WERI-Rb-1 (cell line): ENCODE results near the gene RTN4RL1.
A peak's percentile ranks its signal among the peaks of the same experiment; 100 is the strongest.

ENCODE experiments used
- DNase-seq: peaks from one replicate; pipeline ENCODE4 v3.0.0-alpha.2; 2020
- H3K27ac ChIP-seq: fragments of 250-450 bp; sonication (Bioruptor Pico); 2 replicates; pipeline ENCODE4 v1.5.1; 2020; ENCODE audit warnings: mild to moderate bottlenecking, moderate library complexity
- H3K27me3 ChIP-seq: fragments of 250-450 bp; sonication (Bioruptor Pico); 2 replicates; pipeline ENCODE4 v1.5.1; 2021; ENCODE audit warnings: mild to moderate bottlenecking, low read depth, moderate library complexity; ENCODE audit not compliant: insufficient read depth, severe bottlenecking
- H3K36me3 ChIP-seq: fragments of 250-450 bp; sonication (Bioruptor Pico); 2 replicates; pipeline ENCODE4 v1.5.1; 2020; ENCODE audit warnings: mild to moderate bottlenecking, moderate library complexity
- H3K4me3 ChIP-seq: 2 replicates; pipeline ENCODE4 v1.5.1; 2011; ENCODE audit warnings: low read depth, mild to moderate bottlenecking, control low read depth, low read length
- H3K9me3 ChIP-seq: fragments of 250-450 bp; sonication (Bioruptor Pico); 2 replicates; pipeline ENCODE4 v1.5.1; 2021; ENCODE audit warnings: mild to moderate bottlenecking, moderate library complexity; ENCODE audit not compliant: severe bottlenecking
- TF ChIP-seq, protein P1 (sequence below): IDR thresholded peaks from 2 replicates; pipeline ENCODE4 v1.5.1; 2011; ENCODE audit warnings: low read depth, mild to moderate bottlenecking, control low read depth, inconsistent platforms, low read length

The RTN4RL1 gene

DNA sequence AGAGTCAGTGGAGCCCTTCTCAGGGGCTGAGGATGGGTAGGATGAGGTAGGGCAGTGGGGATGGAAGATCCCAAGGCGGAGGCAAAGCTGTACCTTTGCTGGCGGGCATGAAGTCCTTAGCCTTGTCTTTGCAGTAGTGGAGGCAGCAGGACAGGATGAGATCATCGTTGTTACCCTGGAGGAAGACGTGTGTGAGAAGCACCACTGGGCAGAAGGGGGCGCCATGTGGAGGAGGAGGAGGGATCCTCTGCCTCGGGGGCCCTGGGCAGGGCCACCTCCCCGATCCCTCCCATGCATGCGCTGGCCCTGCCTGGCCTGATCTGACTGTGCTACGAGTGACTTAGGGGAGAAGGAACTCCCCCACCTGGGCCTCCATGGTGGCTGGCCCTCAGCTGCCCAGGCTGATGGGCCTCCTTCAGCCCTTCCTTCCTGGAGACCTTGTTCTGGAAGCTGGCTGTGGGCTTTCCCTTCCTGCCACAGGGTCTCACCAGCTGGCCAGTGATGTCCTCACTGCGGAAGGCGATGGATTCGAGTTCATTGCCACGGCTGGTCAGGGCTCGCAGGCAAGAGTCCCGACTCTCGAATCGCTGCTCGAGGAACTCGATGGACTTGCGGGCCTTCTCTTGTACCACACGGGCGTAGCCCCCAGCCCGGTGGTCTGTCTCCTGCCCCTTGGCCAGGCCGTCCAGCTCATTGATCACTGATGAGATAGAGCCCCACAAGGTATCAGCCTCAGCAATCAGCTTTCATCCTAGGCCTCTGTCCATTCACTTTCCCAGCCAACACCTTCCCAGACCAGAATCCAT, 40.0 kb upstream of the RTN4RL1 start:
- Histone ChIP-seq H3K36me3 (peaks cover 53% of the 10 kb centered on the region), H3K27ac (no peak overlapping the region; the same call in 1 of the 2 replicates), H3K27me3 (no peaks in the 10 kb centered on the region), H3K4me3 (no peak overlapping the region), H3K9me3 (no peaks in the 10 kb centered on the region)
- TF ChIP-seq, protein P1, sequence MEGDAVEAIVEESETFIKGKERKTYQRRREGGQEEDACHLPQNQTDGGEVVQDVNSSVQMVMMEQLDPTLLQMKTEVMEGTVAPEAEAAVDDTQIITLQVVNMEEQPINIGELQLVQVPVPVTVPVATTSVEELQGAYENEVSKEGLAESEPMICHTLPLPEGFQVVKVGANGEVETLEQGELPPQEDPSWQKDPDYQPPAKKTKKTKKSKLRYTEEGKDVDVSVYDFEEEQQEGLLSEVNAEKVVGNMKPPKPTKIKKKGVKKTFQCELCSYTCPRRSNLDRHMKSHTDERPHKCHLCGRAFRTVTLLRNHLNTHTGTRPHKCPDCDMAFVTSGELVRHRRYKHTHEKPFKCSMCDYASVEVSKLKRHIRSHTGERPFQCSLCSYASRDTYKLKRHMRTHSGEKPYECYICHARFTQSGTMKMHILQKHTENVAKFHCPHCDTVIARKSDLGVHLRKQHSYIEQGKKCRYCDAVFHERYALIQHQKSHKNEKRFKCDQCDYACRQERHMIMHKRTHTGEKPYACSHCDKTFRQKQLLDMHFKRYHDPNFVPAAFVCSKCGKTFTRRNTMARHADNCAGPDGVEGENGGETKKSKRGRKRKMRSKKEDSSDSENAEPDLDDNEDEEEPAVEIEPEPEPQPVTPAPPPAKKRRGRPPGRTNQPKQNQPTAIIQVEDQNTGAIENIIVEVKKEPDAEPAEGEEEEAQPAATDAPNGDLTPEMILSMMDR: peak; percentile 83
- DNase-seq: peak; percentile 84

DNA sequence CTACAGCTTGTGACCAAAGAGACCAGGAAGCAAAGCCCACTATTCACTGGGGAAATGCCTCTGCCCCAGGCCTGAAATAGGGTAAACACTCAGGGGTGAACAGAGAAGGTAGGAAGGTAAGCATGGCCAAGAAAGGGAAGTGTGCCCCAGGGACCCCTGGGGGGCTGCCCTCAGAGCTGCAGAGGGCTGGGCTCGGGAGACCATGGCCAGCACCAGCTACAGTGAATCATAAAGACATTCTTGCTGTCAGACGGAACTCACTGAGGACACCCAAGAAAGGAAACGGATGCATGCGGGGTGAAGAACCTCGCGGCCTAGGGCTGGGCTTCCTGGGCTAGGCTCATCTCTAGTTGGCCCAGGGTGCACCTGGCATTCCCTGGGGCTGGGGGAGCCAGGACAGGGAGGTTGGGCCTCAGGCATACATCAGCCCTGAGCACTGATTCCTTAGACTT, 39.4 kb upstream of the RTN4RL1 start:
- no peaks in the 10 kb centered on the region for H3K9me3 ChIP-seq
- H3K27ac ChIP-seq: no peak overlapping the region; the same call in 1 of the 2 replicates
- H3K4me3 ChIP-seq: no peak overlapping the region
- no peaks in the 10 kb centered on the region for H3K27me3 ChIP-seq
- peaks cover 53% of the 10 kb centered on the region for H3K36me3 ChIP-seq
- TF ChIP-seq, protein P1: no peak
- no peak for DNase-seq

DNA sequence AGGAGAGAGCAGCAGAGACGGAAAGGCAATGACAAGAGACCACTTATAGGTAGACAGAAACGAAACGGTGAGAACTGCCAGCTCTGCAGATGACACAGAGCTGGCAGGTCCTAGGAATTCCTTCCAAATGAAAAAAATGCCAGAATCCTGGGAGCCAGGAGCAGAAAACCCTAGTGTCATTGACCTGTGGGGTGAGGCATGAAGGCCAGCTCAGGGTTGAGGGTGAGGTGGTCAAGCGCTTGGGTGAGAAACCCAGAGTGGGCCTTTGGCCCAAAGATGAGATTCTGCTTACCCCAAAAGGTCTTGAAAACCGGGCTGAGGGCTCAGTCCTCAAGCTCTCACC, 39.0 kb upstream of the RTN4RL1 start:
- no peak overlapping the region for H3K27ac ChIP-seq
- peaks cover 53% of the 10 kb centered on the region for H3K36me3 ChIP-seq
- H3K9me3 ChIP-seq: no peaks in the 10 kb centered on the region
- no peaks in the 10 kb centered on the region for H3K27me3 ChIP-seq
- TF ChIP-seq, protein P1: no peak
- no peak for DNase-seq
- H3K4me3 ChIP-seq: no peak overlapping the region

DNA sequence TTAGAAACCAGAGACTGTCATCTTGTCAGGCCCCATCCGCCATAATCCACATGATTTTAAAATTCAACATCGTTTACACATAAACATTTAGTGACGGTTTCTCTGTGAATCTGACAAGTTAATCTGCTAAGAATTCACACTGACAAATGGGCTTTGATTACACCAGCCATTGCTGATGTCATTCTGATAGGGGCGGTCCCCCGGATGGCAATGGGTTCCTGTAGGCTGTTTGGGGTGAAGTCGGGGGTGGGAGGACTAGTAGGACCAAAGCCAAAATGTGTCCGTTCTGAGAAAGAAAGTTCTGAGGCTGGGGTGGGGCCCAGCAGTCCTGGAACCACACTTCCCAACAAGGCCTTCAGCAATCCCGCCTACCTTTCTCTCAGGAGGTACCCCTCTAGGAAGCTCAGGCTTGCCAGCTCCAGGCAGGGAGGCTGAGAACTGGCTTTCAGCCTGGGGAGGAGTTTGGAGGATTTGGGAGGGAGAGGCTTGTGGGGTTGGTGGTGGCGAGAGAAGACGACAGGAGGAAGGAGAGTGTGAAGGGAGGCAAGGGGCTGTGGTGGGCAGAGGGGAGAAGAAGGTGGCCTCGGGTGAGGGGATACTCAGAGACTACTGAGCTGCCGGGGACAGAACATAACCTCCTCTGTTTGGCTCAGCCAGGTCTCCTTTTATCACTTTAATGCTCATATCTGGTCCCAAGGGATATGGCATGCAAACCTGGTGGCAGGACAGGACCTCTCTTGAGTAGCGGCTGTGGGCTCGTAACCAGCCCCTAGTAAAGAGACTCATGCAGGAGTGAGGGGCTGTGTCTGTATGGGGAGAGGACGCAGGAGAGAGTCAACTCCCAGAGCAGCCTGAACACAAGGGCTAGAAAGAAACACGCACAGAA, 38.4 kb upstream of the RTN4RL1 start:
- Histone ChIP-seq H3K27ac (no peak overlapping the region), H3K27me3 (no peaks in the 10 kb centered on the region), H3K36me3 (peaks cover 52% of the 10 kb centered on the region), H3K4me3 (no peak overlapping the region), H3K9me3 (no peaks in the 10 kb centered on the region)
- DNase-seq: no peak
- TF ChIP-seq, protein P1: no peak

DNA sequence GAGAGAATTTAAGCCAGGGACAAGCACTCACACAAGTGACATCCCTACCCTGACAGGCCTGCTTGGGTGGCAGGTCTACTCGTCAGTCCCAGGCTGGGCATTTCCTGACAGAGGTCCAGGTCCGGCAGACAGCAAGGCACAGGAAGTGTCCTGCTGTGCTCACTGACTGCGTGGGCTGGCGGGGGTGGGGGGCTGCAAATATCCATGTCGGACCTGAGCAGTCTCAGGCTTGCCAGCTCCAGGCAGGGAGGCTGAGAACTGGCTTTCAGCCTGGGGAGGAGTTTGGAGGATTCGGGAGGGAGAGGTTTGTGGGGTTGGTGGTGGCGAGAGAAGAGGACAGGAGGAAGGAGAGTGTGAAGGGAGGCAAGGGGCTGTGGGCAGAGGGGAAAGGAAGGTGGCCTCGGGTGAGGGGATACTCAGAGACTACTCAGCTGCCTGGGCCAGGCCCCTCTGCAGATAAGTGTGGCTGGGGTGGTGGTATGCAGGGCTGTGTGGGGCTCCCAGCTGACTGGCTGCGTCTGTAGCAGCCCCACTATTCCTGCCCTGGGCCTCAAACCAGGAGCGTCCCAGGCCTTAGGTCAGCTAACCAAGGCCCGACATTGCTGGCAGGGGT, 37.5 kb upstream of the RTN4RL1 start:
- no peak for DNase-seq
- Histone ChIP-seq H3K27ac (no peak overlapping the region), H3K9me3 (no peaks in the 10 kb centered on the region), H3K27me3 (no peaks in the 10 kb centered on the region), H3K36me3 (peaks cover 45% of the 10 kb centered on the region), H3K4me3 (no peak overlapping the region)
- TF ChIP-seq, protein P1: no peak
